GM21423 (cell line): ENCODE results near the gene RC3H1.
"Not testable (repeated sequence)": the region's sequence is repeated elsewhere in the genome, so short reads cannot be mapped to it uniquely, and the experiment has no call there.

ENCODE experiments used
- ATAC-seq: cut with Tn5 transposase; IDR thresholded peaks from one replicate; pipeline ENCODE4 v1.9.1; 2021; ENCODE audit warnings: mild to moderate bottlenecking, moderate library complexity; ENCODE audit not compliant: unreplicated experiment

The RC3H1 gene, protein sequence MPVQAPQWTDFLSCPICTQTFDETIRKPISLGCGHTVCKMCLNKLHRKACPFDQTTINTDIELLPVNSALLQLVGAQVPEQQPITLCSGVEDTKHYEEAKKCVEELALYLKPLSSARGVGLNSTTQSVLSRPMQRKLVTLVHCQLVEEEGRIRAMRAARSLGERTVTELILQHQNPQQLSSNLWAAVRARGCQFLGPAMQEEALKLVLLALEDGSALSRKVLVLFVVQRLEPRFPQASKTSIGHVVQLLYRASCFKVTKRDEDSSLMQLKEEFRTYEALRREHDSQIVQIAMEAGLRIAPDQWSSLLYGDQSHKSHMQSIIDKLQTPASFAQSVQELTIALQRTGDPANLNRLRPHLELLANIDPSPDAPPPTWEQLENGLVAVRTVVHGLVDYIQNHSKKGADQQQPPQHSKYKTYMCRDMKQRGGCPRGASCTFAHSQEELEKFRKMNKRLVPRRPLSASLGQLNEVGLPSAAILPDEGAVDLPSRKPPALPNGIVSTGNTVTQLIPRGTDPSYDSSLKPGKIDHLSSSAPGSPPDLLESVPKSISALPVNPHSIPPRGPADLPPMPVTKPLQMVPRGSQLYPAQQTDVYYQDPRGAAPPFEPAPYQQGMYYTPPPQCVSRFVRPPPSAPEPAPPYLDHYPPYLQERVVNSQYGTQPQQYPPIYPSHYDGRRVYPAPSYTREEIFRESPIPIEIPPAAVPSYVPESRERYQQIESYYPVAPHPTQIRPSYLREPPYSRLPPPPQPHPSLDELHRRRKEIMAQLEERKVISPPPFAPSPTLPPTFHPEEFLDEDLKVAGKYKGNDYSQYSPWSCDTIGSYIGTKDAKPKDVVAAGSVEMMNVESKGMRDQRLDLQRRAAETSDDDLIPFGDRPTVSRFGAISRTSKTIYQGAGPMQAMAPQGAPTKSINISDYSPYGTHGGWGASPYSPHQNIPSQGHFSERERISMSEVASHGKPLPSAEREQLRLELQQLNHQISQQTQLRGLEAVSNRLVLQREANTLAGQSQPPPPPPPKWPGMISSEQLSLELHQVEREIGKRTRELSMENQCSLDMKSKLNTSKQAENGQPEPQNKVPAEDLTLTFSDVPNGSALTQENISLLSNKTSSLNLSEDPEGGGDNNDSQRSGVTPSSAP

DNA sequence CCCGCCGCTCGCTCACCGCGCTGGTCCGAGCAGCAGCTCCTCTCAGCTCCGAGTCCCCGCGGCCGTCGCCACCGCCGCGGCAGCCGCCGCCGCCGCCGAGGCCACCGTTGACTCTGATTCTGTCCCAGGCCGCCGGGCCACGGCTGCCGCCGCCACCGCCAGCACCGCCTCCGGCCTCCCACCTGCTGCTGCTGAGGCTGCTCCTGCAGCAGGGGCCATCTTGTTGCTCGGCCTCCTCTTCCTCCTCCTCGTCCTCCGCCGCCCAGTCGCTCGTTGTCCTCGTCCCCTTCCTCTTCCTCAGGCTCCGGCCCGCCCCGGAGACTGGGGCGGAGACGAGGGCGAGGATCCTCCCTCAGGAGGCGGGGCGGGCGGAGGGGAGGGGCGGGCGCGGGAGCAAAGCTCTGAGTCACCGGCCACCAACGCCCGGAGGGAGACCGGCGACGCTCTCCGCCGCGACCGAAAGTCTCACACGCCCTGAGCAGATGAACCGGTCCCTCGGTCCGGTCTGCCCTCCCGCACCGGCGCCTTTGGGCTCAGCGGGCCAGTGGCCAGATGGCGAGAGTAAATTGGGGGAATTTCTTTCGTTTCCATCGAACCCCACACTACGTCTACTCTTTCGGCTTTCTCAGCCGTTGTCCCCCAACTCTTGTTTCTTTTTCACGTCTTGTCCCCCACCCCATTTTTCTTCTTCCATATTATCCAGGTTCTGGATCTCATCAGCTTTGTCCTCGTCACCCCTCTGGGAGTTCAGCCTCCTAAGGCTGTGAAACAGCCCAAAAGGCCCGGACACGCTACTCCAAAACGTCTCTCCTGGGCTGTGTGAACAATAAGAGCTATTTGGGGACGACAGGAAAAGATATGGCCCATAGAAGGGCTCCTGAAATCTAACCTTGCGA is at the start of gene RC3H1:
TSS of gene RC3H1 (minus strand) at position 278 of the 896 bp plus-strand sequence. CDS start 29,372 bp downstream, outside the sequence.
- ATAC-seq: peak; percentile 92

DNA sequence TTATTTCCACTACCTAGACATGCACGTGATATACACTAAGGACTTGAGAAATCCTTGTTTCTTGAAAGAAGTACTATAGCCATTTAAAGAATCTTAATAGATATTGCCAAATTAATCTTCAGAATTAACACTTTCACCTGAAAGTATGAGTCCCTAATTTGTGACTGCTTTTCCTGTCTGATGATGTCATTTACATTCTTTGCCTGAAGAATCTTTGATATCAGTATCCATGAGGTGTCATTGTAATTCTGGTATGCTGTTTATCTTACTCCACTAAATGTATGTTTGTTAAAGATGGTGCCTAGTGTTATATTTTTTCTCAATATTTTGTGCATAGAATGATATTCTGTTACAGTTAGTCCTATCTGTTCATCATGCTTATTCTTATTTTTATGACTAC is 48.5 kb upstream of the RC3H1 start:
- ATAC-seq: no peak

DNA sequence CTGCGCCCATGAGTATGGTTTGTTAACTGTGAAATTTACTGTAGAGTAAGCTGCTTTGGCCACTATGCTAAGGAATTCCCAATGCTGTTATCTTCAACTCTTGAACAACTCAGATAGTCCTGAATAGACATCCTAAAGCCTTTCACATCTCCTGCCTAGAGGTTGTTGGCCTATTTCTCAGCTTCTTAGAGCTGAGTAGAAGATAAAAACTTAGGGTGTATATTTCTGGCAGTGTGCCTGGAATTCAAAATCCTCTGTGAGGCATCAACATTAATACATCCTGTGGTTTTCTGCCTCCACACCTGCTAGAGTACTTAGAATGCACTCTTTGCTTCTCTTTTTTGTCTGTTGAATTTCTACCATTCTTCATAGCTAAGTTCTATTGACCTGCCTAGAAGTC is 45.8 kb upstream of the RC3H1 start:
- ATAC-seq: no peak

DNA sequence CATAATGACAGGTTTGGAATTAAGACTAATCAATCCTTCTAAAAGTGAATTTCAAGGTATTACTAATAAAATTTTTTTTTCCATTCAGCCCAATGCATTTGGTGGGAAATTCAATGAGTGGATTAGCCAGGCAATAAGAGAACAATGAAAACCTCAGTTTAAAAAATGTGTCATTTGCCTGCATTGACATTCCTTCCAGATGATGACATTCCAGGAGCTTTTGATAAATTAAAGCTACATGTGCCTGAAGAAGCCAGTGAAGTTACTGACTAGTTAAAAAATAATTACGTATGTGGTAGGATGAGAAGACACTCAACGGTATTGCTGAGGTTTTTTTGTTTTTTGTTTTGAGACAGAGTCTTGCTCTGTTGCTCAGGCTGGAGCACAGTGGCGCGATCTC is 37.9 kb upstream of the RC3H1 start:
- ATAC-seq: no peak

DNA sequence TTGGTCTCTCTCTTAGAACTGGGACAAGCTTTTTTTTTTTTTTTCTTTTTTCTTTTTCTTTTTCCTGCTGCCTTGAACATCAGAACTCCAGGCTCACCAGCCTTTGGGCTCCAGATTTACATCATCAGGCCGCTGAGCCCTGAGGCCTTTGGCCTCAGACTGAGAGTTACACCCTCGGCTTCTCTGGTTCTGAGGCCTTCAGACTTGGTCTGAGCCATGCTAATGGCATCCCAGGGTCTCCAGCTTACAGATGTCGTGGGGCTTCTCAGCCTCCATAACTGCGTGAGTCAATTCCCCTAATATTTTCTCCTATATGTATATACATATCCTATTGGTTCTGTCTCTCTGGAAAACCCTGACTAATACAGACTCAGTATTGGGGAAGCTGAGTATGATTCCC is 36.5 kb upstream of the RC3H1 start:
- no peak for ATAC-seq

DNA sequence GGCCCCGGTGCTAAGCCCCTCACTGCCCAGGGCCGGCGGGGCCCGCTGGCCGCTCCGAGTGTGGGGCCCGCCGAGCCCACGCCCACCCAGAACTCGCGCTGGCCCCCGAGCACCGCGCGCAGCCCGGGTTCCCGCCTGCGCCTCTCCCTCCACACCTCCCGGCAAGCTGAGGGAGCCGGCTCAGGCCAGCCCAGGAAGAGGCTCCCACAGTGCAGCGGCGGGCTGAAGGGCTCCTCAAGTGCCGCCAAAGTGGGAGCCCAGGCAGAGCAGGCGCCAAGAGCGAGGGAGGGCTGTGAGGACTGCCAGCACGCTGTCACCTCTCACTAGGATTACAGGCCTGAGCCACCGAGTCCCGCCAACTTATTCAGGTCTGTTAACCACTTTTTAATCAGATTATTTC is 34.5 kb upstream of the RC3H1 start:
- not testable (repeated sequence) for ATAC-seq

DNA sequence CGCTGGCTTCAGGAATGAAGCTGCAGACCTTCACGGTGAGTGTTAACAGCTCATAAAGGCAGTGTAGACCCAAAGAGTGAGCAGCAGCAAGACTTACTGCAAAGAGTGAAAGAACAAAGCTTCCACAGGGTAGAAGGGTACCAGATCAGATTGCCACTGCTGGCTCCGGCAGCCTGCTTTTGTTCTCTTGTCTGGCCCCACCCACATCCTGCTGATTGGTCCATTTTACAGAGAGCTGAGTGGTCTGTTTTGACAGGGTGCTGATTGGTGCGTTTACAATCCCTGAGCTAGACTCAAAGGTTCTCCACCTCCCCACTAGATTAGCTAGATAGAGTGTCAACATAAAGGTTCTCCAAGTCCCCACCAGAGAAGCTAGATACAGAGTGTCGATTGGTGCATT is 33.6 kb upstream of the RC3H1 start:
- ATAC-seq: not testable (repeated sequence)

DNA sequence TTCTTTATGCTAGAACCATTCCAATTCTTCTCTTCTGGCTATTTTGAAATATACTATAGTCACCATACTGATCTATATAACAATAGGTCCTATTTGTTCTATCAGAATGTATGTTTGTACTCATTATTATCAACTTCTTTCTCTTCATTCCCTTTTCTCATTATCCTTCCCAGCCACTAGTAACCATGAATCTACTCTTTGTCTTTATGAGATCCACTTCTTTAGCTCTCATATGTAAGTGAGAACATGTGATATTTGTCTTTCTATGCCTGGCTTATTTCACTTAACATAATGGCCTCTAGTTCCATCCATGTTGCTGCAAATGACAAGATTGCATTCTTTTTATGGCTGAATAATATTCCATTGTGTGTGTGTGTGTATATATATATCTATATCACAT is 31.7 kb upstream of the RC3H1 start:
- no peak for ATAC-seq

DNA sequence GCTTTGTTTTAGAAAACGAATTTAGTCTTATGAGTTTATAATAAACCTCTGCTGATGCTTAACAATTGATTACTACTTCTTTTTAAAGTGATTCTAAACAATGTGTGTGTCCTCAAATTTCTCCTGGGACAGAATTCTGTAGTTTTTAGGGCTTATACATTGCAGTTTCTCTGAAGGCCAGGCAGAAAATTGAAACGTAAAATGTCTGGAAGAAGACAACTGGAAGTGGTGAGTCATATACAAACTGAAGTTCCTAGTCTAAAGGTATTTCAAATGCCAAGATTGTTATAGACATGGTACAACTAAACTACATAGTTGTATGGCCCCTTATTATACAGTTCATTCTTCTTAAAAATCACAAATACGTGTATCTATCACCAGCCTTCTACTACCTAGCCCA is 30.5 kb upstream of the RC3H1 start:
- no peak for ATAC-seq

DNA sequence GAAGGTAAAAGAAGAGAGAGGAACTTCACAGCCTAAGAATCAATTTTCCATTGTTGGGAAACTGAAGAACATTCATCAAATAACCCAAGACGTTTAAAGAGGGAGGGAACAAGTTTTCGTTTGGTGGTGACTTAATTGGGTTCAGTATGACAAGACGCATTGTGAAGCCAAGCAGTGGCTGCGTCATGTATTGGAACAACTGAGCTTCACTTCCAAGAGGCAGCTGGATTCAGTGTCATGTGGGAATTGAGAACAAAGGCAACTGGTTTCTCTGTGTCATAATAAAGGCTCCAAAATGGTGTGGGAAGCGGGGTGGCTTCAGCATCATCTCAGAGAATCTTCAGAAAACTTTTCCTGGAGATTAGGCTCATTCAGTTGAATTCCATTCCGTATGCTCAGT is 29.8 kb upstream of the RC3H1 start:
- no peak for ATAC-seq

DNA sequence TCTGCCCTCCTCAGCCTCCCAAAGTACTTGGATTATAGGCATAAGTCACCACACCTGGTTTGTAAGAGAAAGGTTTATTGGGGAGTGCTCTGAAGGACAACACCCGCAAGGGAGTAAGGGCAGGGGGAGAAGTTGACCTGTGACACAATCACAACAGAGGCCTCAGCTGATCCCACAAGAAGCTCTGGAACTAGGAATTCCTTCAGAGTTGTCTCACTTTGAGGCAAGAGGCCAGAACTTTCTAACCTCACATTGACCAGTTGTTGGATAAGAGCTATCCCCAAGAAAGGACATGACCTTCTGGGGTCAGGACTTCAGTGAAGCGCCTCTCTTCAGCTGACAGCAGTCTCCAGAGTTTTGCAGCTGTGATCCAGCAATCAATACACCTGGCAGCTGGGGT is 27.4 kb upstream of the RC3H1 start:
- no peak for ATAC-seq

DNA sequence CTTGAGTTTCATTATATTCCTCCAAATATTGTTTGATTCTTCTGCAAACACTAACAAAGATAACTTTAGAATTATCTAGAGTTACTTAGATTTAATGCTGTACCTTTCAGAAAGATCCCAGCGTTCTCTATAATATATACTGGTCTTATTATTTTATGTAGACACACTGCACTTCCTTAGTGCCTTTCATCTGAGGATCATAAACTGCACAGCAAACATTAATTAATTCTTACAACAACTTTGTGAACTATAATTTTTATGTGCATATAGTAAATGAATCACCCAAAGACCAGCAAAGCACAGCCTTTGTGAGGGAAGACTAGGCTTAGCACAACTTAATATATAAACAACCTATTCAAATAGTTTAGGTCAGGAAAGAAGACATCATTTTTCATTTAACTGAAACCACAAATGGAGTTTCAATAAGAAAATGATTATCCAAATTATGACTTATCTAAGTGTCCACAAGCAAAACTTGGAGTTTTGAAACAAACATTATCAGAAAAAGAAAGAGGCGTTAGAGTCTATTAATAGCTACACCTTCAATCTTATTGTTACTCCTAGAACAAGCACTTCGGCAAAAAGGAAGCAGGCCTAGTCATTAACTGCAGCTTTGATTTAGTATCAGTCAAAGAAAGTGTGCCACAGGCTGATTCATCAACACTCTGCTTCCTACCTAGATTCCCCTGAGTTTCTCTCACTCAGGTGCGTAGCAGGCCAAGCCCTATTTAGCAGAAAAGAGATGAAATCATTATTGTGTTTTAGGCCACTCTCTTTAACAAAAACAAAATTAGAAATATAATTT is 22.5 kb upstream of the RC3H1 start:
- ATAC-seq: no peak

DNA sequence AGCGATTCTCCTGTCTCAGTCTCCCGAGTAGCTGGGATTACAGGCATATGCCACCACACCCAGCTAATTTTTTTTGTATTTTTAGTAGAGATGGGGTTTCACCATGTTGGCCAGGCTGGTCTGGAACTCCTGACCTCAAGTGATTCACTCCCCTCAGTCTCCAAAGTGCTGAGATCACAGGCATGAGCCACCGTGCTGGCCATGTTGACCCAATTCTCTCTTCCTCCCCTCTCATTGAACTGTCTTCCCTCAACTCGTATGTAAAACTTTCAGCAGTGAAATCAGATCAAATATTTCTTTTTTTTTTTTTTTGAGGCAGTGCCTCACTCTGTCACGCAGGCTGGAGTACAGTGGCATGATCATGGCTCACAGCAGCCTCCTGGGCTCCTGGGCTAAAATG is 20.4 kb upstream of the RC3H1 start:
- not testable (repeated sequence) for ATAC-seq

DNA sequence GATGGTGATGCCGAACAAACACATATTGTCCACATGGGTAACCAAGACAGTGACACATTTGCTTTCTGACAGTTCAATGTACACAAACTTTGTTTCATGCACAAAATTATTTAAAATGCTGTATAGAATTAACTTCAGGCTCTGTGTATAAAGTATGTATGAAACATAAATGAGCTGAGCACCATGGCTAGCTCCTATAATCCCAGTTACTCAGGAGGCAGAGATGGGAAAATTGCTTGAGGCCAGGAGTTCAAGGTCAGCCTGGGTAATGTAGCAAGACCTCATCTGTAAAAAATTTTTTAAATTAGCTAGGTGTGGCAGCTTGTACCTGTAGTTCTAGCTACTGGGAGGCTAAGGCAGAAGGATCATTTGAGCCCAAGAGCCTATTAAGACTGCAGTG is 19.2 kb upstream of the RC3H1 start:
- no peak for ATAC-seq

DNA sequence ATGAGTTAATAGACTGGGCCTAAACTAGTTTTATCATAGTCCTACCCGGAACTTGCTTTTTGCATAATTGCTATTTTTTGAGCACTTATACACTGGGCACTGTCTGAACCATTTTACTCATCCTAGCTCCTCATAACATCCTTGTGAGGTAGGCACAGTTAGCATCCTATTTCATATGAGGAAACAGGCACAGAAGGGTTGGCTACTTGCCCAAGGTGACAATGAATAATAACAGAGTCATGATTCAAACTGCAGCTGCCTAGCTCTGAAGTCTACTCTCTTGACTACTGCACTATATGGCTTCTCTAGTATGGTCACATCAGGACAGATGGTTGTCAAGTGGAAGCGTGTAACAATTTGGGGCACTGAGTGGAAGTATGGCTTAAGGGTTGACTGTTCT is 18.2 kb upstream of the RC3H1 start:
- ATAC-seq: no peak

DNA sequence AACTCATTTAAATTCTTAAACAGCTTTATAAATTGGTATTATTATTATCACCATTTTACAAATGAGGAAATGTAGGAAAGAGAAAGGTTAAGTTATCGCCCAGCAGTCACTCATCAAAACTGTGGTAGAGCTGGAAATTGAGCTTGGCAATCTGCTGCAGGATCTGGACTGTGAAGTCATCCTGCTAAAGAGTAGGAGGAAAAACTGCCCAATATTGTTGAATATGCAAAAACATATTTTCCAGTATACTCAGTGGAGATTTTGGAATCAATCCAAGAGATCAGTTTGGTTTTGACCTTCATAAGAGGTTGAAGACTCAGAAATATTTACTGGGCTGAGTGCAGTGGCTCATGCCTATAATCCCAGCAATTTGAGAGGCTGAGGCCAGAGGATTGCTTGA is 16.9 kb upstream of the RC3H1 start:
- ATAC-seq: no peak

DNA sequence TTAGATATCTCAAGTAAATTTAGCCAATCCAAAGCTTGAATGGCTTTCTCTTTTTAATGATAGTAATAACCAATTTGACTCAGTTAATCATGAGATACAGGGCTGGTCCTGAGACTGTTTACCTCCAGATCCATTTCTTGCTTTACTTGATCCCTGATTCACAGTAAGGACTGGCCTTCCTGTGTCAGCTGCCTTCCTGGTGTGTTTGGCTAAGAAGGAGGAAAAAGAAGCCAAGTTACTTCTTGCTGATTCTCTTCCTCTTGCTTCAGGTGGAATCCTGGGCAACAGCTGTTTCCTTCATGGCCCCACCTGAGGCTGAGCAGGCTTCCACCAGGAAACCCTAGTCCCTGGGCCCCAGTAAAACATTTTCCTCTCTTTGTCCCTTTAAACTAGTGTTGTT is 14.6 kb upstream of the RC3H1 start:
- no peak for ATAC-seq

DNA sequence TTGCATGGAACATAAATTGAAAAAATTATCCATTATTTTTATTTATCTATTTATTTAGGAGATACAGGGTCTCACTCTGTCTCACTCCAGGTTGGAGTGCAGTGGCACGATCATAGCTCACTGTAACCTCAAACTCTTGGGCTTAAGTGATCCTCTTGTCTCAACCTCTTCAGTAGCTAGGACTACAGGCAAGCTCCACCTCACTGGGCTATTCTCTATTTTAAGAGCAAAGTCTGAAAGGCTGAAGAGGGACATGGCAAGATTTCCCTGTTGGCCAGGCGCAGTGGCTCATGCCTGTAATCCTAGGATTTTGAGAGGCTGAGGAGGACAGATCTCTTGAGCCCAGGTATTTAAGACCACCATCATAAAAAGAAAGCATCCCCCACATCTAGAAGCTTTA is 14.0 kb upstream of the RC3H1 start:
- ATAC-seq: no peak

DNA sequence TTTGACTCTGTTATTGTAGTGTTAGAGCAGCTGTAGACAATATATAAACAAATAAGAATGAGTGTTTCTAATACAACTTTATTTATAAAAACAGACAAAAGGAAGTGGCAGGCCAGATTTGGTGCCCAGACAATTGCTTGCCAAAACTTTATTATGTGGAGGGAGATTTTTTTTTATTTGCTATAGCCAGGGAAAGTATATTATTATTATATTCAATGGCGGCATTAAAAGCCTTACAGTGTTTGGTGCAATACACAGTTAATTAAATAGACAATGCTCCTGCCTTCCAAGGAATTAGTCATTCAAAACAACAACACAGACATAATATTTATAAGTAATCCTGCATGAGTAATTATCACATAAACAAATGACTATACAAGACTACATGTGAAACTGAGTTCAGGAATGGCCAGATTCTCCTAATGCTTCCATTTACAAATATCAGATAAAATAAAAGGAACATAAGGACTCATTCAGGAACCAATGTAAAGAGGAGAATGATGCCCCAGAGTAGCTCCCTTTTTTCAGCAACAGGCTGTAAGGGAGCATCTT is 10.6 kb upstream of the RC3H1 start:
- no peak for ATAC-seq
